ENCODE results near the gene DCDC1. TPM values are rescaled to one million over a fixed set of nuclear protein-coding genes. Genes with fewer than 3 reads are reported as not detected.

The DCDC1 gene
- total RNA-seq, 1 donor from 2014 or later, result 0.47 TPM

- no peak for TF ChIP-seq CTCF (IDR thresholded peaks at IDR 0.05; ENCODE audit: partially characterized antibody, unreplicated experiment)
- Mint-ChIP-seq H3K27ac (ENCODE audit: unreplicated experiment) (no peak overlapping the region), H3K4me1 (ENCODE audit: low read depth, unreplicated experiment) (no peaks in the 10 kb centered on the region), H3K4me3 (ENCODE audit: unreplicated experiment) (no peak overlapping the region), H3K27me3 (ENCODE audit: unreplicated experiment) (no peaks in the 10 kb centered on the region), H3K36me3 (ENCODE audit: unreplicated experiment) (peaks cover 12% of the 10 kb centered on the region), H3K9me3 (ENCODE audit: unreplicated experiment) (peaks cover 6% of the 10 kb centered on the region)
- DNase-seq, result no peak
Measured at GRCh38 chr11:31267720-31268119, 101.8 kb downstream of the DCDC1 start.

GRCh38 chr11:31264834-31265233, 104.7 kb downstream of the DCDC1 start:
- Mint-ChIP-seq H3K27me3 (ENCODE audit: unreplicated experiment) (no peaks in the 10 kb centered on the region), H3K9me3 (ENCODE audit: unreplicated experiment) (no peaks in the 10 kb centered on the region), H3K27ac (ENCODE audit: unreplicated experiment) (no peak overlapping the region), H3K4me1 (ENCODE audit: low read depth, unreplicated experiment) (no peaks in the 10 kb centered on the region), H3K4me3 (ENCODE audit: unreplicated experiment) (no peak overlapping the region), H3K36me3 (ENCODE audit: unreplicated experiment) (no peaks in the 10 kb centered on the region)
- peak; percentile 36 for TF ChIP-seq CTCF (IDR thresholded peaks at IDR 0.05; ENCODE audit: partially characterized antibody, unreplicated experiment)
- DNase-seq, result no peak

- Mint-ChIP-seq H3K27me3 (ENCODE audit: unreplicated experiment) (no peaks in the 10 kb centered on the region), H3K4me3 (ENCODE audit: unreplicated experiment) (no peak overlapping the region), H3K4me1 (ENCODE audit: low read depth, unreplicated experiment) (no peaks in the 10 kb centered on the region), H3K27ac (ENCODE audit: unreplicated experiment) (no peak overlapping the region), H3K9me3 (ENCODE audit: unreplicated experiment) (no peaks in the 10 kb centered on the region), H3K36me3 (ENCODE audit: unreplicated experiment) (no peaks in the 10 kb centered on the region)
- DNase-seq, result no peak
- TF ChIP-seq CTCF (IDR thresholded peaks at IDR 0.05; ENCODE audit: partially characterized antibody, unreplicated experiment), result no peak
Measured at GRCh38 chr11:31262761-31263160, 106.8 kb downstream of the DCDC1 start.

DNA sequence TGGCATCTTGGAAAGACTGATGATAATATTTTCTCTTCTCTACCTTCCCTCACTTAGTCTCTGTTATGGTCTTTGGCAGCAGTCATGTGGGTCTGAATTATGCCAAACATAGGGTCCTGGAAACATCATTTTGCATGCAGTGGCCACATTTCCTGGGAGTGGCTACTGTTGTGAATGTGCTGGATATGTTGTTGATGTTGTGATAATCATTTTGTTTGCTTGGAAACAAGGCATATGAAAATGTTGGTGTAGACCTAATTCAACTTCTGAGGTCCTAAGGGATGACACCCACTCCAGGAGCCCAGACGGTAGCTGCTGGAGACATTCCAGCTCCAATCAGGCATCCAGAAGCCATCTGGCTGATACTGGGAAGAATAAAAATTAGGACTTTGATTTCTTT, 109.7 kb downstream of the DCDC1 start:
- no peaks in the 10 kb centered on the region for H3K27me3 Mint-ChIP-seq (ENCODE audit: unreplicated experiment)
- no peak for TF ChIP-seq CTCF (IDR thresholded peaks at IDR 0.05; ENCODE audit: partially characterized antibody, unreplicated experiment)
- no peak for DNase-seq
- H3K9me3 Mint-ChIP-seq (ENCODE audit: unreplicated experiment), result no peaks in the 10 kb centered on the region
- no peak overlapping the region for H3K27ac Mint-ChIP-seq (ENCODE audit: unreplicated experiment)
- no peaks in the 10 kb centered on the region for H3K36me3 Mint-ChIP-seq (ENCODE audit: unreplicated experiment)
- no peak overlapping the region for H3K4me3 Mint-ChIP-seq (ENCODE audit: unreplicated experiment)
- no peaks in the 10 kb centered on the region for H3K4me1 Mint-ChIP-seq (ENCODE audit: low read depth, unreplicated experiment)

DNA sequence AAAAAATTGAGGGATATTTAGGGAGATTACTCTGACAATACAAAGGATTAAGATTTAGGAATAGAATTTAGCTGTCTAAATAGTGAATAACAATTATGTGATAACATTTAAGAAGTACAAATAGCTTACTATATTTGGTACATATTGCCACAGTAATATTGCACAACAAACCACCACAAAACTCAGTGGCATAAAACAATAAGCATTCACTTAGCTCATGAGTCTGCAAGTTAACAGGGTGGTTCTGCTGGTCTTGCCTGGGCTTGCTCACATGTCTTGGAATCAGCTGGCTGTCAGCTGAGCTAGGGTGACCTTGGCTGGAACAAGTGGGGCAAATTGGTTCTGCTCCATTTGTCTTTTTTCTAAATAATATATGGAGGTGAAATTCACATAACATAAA, 115.1 kb downstream of the DCDC1 start:
- H3K27ac Mint-ChIP-seq (ENCODE audit: unreplicated experiment), result no peak overlapping the region
- no peak for DNase-seq
- H3K4me3 Mint-ChIP-seq (ENCODE audit: unreplicated experiment), result no peak overlapping the region
- H3K4me1 Mint-ChIP-seq (ENCODE audit: low read depth, unreplicated experiment), result no peaks in the 10 kb centered on the region
- no peaks in the 10 kb centered on the region for H3K36me3 Mint-ChIP-seq (ENCODE audit: unreplicated experiment)
- no peaks in the 10 kb centered on the region for H3K27me3 Mint-ChIP-seq (ENCODE audit: unreplicated experiment)
- no peak for TF ChIP-seq CTCF (IDR thresholded peaks at IDR 0.05; ENCODE audit: partially characterized antibody, unreplicated experiment)
- H3K9me3 Mint-ChIP-seq (ENCODE audit: unreplicated experiment), result no peaks in the 10 kb centered on the region
